ENCODE data around the gene FBXO2. TPM values are rescaled to one million over a fixed set of nuclear protein-coding genes. Genes with fewer than 3 reads are reported as not detected.

Gene FBXO2
- total and polyA plus RNA-seq, 2 of the 4 experiments (the other 2 are of a cell fraction) = 0.36 to 1.7 TPM

DNA sequence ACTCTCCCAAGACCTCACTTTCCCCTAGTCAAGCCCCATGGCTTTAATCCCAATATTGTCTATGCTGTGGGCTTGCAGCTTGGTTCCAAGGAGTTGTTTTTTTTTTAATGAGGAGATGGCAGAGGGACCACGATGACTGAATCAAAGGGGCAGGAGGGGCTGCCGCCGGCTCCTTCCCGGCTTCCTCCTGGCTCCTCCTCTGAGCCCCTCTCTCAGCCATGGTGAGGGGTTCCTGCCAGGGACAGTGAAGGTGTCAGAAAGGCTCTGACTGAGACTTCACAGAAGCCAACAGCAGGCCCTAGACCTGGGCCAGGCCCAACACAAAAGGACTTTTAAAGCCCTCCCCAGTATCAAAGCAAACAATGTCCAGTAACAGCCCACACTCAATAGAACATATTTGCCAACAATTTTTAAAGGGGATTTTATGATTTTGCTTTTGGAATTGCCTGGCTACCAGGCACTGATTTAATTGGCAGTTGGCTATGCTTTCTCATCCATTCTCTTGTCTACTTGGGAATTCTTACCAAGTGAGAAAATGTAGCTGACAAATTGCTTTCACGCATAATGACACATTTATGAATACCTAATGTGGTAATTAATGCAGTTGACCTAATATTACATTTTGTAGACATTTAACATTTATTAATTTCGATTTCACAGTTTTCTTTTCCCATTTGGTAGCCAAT is 54.2 kb downstream of the FBXO2 start:
- in situ Hi-C loops (cut with MboI; ENCODE audit: low sequenced_read_pairs) = no loop called here
- H3K23ac ChIP-seq (ENCODE audit: low read depth, low read length) = no peak overlapping the region
- POLR2A ChIA-PET (ENCODE audit: unreplicated experiment) = no interaction called here
- no peak overlapping the region for H2BK5ac ChIP-seq (ENCODE audit: low read depth, low read length, poor library complexity, severe bottlenecking)
- no peak overlapping the region for H3K4me3 ChIP-seq (ENCODE audit: insufficient read depth, low read depth, low read length)
- H3K14ac ChIP-seq (replicated peaks; ENCODE audit: low read depth, low read length) = no peak overlapping the region
- H3K9ac ChIP-seq (ENCODE audit: low read depth, low read length) = no peak overlapping the region
- H3K56ac ChIP-seq (ENCODE audit: extremely low read depth, insufficient read depth, low read length) = no peak overlapping the region
- no peak overlapping the region for H2AK5ac ChIP-seq (ENCODE audit: low read depth, low read length)
- ATAC-seq (ENCODE audit: low read depth) (no peak), DNase-seq (no peak)
- no peaks in the 10 kb centered on the region for H4K20me1 ChIP-seq (ENCODE audit: insufficient read depth, low read length)
- no peaks in the 10 kb centered on the region for H3K9me3 ChIP-seq (ENCODE audit: control insufficient read depth, insufficient read depth, low read length)
- intact Hi-C loops (cut with micrococcal nuclease) = no loop called here
- CTCF ChIA-PET = no interaction called here
- no peak overlapping the region for H3K18ac ChIP-seq (ENCODE audit: low read depth, low read length)
- H4K91ac ChIP-seq (ENCODE audit: insufficient read depth, low read depth, low read length) = no peak overlapping the region
- no peak overlapping the region for H4K5ac ChIP-seq (ENCODE audit: low read depth, low read length)
- H2BK15ac ChIP-seq (ENCODE audit: low read depth, low read length) = no peak overlapping the region
- H3K4ac ChIP-seq (ENCODE audit: low read depth, low read length) = no peak overlapping the region
- no peak overlapping the region for H2BK20ac ChIP-seq (ENCODE audit: low read depth, low read length)
- dilution Hi-C loops (cut with HindIII; ENCODE audit: low sequenced_read_pairs, unreplicated experiment) = no loop called here
- H3K27me3 ChIP-seq (ENCODE audit: control insufficient read depth, insufficient read depth, low read length) = peaks cover 6% of the 10 kb centered on the region
- no peak overlapping the region for H2BK120ac ChIP-seq (ENCODE audit: low read depth, low read length)
- TF ChIP-seq FOS (IDR thresholded peaks at IDR 0.05; ENCODE audit: low read depth, low read length) (no peak), MAFK (IDR thresholded peaks at IDR 0.05; ENCODE audit: low read depth, low read length) (no peak), MXI1 (IDR thresholded peaks at IDR 0.05; ENCODE audit: borderline replicate concordance, low read depth, low read length) (no peak), MAZ (IDR thresholded peaks at IDR 0.05; ENCODE audit: borderline replicate concordance, low read depth, low read length) (no peak), POLR2A (IDR thresholded peaks at IDR 0.05; ENCODE audit: low read depth, low read length) (no peak), RAD21 (IDR thresholded peaks at IDR 0.05; ENCODE audit: low read length) (no peak), RFX5 (IDR thresholded peaks at IDR 0.05; ENCODE audit: low read depth, low read length) (no peak), CEBPB (IDR thresholded peaks at IDR 0.05; ENCODE audit: low read depth, low read length) (no peak), BHLHE40 (IDR thresholded peaks at IDR 0.05; ENCODE audit: low read depth, low read length) (no peak), CHD1 (IDR thresholded peaks at IDR 0.05; ENCODE audit: low read depth, low read length) (no peak), SMC3 (IDR thresholded peaks at IDR 0.05; ENCODE audit: low read depth, low read length) (no peak), RCOR1 (IDR thresholded peaks at IDR 0.05; ENCODE audit: insufficient replicate concordance, low read length) (no peak)
- TF ChIP-seq, protein P1, sequence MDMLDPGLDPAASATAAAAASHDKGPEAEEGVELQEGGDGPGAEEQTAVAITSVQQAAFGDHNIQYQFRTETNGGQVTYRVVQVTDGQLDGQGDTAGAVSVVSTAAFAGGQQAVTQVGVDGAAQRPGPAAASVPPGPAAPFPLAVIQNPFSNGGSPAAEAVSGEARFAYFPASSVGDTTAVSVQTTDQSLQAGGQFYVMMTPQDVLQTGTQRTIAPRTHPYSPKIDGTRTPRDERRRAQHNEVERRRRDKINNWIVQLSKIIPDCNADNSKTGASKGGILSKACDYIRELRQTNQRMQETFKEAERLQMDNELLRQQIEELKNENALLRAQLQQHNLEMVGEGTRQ (IDR thresholded peaks at IDR 0.05; ENCODE audit: low read depth, low read length) = no peak
- TF ChIP-seq, protein P2, sequence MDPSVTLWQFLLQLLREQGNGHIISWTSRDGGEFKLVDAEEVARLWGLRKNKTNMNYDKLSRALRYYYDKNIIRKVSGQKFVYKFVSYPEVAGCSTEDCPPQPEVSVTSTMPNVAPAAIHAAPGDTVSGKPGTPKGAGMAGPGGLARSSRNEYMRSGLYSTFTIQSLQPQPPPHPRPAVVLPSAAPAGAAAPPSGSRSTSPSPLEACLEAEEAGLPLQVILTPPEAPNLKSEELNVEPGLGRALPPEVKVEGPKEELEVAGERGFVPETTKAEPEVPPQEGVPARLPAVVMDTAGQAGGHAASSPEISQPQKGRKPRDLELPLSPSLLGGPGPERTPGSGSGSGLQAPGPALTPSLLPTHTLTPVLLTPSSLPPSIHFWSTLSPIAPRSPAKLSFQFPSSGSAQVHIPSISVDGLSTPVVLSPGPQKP (IDR thresholded peaks at IDR 0.05; ENCODE audit: borderline replicate concordance, low read depth, low read length) = no peak
- TF ChIP-seq, protein P3, sequence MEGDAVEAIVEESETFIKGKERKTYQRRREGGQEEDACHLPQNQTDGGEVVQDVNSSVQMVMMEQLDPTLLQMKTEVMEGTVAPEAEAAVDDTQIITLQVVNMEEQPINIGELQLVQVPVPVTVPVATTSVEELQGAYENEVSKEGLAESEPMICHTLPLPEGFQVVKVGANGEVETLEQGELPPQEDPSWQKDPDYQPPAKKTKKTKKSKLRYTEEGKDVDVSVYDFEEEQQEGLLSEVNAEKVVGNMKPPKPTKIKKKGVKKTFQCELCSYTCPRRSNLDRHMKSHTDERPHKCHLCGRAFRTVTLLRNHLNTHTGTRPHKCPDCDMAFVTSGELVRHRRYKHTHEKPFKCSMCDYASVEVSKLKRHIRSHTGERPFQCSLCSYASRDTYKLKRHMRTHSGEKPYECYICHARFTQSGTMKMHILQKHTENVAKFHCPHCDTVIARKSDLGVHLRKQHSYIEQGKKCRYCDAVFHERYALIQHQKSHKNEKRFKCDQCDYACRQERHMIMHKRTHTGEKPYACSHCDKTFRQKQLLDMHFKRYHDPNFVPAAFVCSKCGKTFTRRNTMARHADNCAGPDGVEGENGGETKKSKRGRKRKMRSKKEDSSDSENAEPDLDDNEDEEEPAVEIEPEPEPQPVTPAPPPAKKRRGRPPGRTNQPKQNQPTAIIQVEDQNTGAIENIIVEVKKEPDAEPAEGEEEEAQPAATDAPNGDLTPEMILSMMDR (conservative IDR thresholded peaks at IDR 0.05; ENCODE audit: low read depth, low read length) = no peak
- H3K4me2 ChIP-seq (ENCODE audit: low read depth, low read length) = no peak overlapping the region
- no peaks in the 10 kb centered on the region for H3K4me1 ChIP-seq (ENCODE audit: control insufficient read depth, insufficient read depth, low read length)
- H2AFZ ChIP-seq (replicated peaks; ENCODE audit: low read length, poor library complexity) = no peak overlapping the region
- H4K8ac ChIP-seq (ENCODE audit: low read depth in 2 of 2, low read length in 2 of 2) = no peak overlapping the region
- no peaks in the 10 kb centered on the region for H3K36me3 ChIP-seq (ENCODE audit: control insufficient read depth, insufficient read depth, low read length)
- no peak overlapping the region for H2AK9ac ChIP-seq (replicated peaks; ENCODE audit: low read depth, low read length, poor library complexity)
- no peaks in the 10 kb centered on the region for H3K9me1 ChIP-seq (ENCODE audit: insufficient read depth, low read length)
- H3K79me1 ChIP-seq (ENCODE audit: low read depth in 1 of 2, low read length in 2 of 2) = no peaks in the 10 kb centered on the region
- no TSS peak for BruUV-seq (replicated peaks)
- no peak overlapping the region for H3K27ac ChIP-seq (ENCODE audit: insufficient read depth, low read length)
- no CpG with 5 or more reads among the region's 6 CpGs for WGBS, 2 experiments (ENCODE audit: extremely low coverage in 2 of 2, insufficient read length in 1 of 2)

Measured in IMR-90 (cell line).